Subcutaneous abdominal adipose tissue (tissue), 5 donors: Measurements from ENCODE around the gene KIFAP3.
"Not testable (repeated sequence)": the region's sequence is repeated elsewhere in the genome, so short reads cannot be mapped to it uniquely, and the experiment has no call there.

ENCODE experiments used
- H3K27ac ChIP-seq: one replicate; pipeline ENCODE4 v1.7.0; 2013; ENCODE audit warnings: low read depth, mild to moderate bottlenecking, inconsistent platforms, low read length, moderate library complexity
- H3K27me3 ChIP-seq, 5 donors: one replicate each; pipeline ENCODE4 v1.7.0; 2013; ENCODE audit warnings: low read length in 5 of 5, inconsistent platforms in 1 of 5; ENCODE audit not compliant: control insufficient read depth in 5 of 5, insufficient read depth in 4 of 5
- H3K36me3 ChIP-seq, 5 donors: one replicate each; pipeline ENCODE4 v1.7.0; 2013; ENCODE audit warnings: low read length in 5 of 5; ENCODE audit not compliant: control insufficient read depth in 5 of 5, insufficient read depth in 5 of 5
- H3K4me1 ChIP-seq, 5 donors: one replicate each; pipeline ENCODE4 v1.7.0; 2013; ENCODE audit warnings: low read length in 5 of 5, mild to moderate bottlenecking in 3 of 5, moderate library complexity in 1 of 5; ENCODE audit not compliant: control insufficient read depth in 5 of 5, insufficient read depth in 5 of 5
- H3K4me3 ChIP-seq, 5 donors: one replicate each; pipeline ENCODE4 v1.7.0; 2013; ENCODE audit warnings: low read length in 5 of 5, low read depth in 1 of 5
- H3K9ac ChIP-seq, 5 donors: one replicate each; pipeline ENCODE4 v1.7.0; 2013; ENCODE audit warnings: low read length in 5 of 5, mild to moderate bottlenecking in 4 of 5, moderate library complexity in 3 of 5
- H3K9me3 ChIP-seq, 5 donors: one replicate each; pipeline ENCODE4 v1.7.0; 2013; ENCODE audit warnings: low read length in 5 of 5; ENCODE audit not compliant: control insufficient read depth in 5 of 5
- donor health status: healthy.
- donor health status: healthy.
- donor health status: healthy.
- donor health status: healthy.
- donor health status: healthy.

KIFAP3 gene

DNA sequence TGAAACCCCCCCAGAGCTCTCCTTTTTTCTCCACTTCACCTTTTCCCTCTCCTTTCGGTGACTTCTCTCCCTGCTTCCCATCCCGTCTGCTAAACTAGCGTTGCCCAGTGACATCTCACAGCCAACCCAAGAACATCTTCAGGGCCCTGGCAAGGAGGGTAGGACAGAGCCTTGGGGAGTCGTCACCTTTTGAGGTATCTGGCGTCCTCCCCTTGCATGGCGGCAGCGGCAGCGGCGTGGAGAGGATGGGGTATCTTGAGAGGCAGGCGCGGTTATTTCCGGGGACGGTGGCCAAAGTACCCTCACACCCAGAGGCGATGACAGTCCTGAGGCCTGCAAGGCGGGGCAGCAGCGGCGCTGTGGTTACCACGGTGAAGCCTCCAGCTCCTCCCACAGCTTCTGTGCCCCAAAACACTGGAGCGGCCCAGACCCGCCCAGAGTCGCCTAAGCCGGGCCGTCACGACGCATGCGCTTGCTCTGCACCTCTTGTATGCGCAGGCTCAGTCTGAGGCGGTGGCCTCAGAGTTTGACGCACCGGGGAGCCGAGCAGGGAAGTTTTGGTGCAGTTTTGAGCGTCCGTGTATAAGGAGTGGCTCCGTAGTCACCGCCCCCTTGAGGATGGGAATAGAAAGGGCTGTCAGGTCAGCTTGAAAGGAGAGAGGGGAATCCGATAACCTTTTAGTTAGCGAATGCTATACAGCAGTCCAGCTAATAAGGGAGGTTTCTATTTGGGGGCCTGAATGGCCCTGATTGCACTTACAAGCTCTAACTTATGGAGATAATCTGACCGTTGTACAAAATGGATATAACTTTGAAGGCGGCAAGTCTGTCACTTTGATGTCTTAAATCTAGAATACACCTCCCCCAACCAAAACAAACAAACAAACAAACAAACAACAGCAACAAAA is at the start of gene KIFAP3:
Gene KIFAP3, minus strand, starts transcription at position 446 of the 908 bp plus-strand sequence. Its CDS starts 228 bp downstream, at position 218.
- H3K27ac ChIP-seq, result peak within 1 kb of the TSS; percentile 72
- H3K9me3 ChIP-seq, result peaks cover 0 to 10% (median 4%) of the 10 kb centered on the region in 5 donors
- no peaks in the 10 kb centered on the region for H3K27me3 ChIP-seq
- peak within 1 kb of the TSS; percentile 82 to 98 (median 91) for H3K4me3 ChIP-seq
- peaks cover 2 to 21% (median 17%) of the 10 kb centered on the region in 5 donors for H3K4me1 ChIP-seq
- no peaks in the 10 kb centered on the region for H3K36me3 ChIP-seq
- peak within 1 kb of the TSS; percentile 73 to 97 (median 89) for H3K9ac ChIP-seq

DNA sequence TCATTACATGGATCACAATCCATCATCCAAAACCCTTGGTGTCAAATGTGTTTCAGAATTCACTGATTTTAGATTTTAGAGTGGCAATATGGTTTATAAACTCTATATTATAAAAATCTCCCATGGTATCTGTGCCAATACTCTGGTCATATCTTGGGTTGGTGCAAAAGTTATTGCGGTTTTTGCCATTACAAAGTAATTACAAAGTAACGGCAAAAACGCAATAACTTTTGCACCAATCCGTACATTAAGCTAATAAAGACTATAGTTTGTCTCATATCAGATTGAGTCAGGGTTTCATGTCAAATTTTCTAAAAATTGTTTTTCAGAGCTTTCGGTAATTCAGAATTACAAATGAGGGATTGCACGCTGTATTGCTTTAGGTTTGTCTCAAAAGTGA is 47.9 kb upstream of the KIFAP3 start:
- Histone ChIP-seq H3K9ac (no peak overlapping the region), H3K9me3 (peaks cover 0 to 2% (median 0%) of the 10 kb centered on the region in 5 donors), H3K27me3 (no peaks in the 10 kb centered on the region), H3K27ac (no peak overlapping the region), H3K4me3 (no peak overlapping the region), H3K36me3 (no peaks in the 10 kb centered on the region), H3K4me1 (no peaks in the 10 kb centered on the region)

DNA sequence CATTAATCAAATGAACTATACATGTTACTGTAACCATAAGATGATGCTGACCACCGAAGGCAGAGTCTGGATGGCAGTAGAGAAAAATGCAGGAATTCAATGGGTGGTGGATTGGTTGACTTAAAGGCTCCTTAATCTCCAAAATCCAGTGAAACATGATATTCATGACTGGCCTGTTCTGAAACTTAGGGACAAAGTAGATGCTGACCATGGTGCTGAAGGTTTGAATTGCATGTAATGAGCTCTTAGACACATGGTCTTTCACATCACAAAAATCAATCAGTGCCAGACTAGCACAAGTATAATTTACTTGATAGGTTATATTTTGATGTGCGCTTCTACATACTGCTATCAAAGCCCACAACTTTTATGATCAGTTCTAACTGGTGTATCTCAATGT is 40.4 kb upstream of the KIFAP3 start:
- Histone ChIP-seq H3K27ac (no peak overlapping the region), H3K9ac (no peak overlapping the region), H3K27me3 (no peaks in the 10 kb centered on the region), H3K4me1 (no peaks in the 10 kb centered on the region), H3K9me3 (no peaks in the 10 kb centered on the region), H3K36me3 (no peaks in the 10 kb centered on the region), H3K4me3 (no peak overlapping the region)

DNA sequence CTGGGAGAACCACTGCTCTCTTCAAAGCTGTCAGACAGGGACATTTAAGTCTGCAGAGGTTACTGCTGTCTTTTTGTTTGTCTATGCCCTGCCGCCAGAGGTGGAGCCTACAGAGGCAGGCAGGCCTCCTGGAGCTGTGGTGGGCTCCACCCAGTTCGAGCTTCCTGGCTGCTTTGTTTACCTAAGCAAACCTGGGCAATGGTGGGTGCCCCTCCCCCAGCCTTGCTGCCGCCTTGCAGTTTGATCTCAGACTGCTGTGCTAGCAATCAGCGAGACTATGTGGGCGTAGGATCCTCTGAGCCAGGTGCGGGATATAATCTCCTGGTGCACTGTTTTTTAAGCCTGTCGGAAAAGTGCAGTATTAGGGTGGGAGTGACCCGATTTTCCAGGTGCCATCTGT is 38.6 kb upstream of the KIFAP3 start:
- H3K36me3 ChIP-seq, H3K27me3 ChIP-seq, H3K9me3 ChIP-seq, H3K4me3 ChIP-seq, H3K27ac ChIP-seq, H3K4me1 ChIP-seq, H3K9ac ChIP-seq: not testable (repeated sequence)

DNA sequence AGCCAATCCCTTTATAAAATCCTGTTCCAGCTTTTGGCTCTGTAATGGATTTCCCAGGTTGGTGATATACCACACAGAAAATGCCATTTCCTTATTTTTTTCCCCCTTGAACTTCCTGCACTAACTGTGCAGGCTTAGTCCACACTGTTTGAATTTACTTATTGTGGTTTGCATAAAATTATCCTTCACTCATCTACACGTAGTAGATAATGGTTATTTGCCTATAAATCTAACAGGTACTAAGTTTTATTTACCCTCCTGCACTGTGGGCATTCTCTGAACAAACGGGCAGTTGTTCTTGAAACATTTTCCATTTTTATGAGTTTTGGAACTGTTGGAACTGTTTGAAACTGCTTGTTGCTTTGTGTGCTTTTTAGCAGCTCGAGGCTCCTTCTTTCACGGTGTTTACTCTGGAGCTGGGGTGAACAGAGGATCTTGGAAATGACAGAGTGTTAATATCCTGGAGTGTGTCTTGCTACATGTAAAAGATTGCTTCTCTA is 23.0 kb upstream of the KIFAP3 start:
- Histone ChIP-seq H3K36me3 (no peaks in the 10 kb centered on the region), H3K4me1 (no peaks in the 10 kb centered on the region), H3K27me3 (no peaks in the 10 kb centered on the region), H3K9me3 (peaks cover 0 to 8% (median 0%) of the 10 kb centered on the region in 5 donors), H3K9ac (no peak overlapping the region), H3K4me3 (no peak overlapping the region), H3K27ac (no peak overlapping the region)

DNA sequence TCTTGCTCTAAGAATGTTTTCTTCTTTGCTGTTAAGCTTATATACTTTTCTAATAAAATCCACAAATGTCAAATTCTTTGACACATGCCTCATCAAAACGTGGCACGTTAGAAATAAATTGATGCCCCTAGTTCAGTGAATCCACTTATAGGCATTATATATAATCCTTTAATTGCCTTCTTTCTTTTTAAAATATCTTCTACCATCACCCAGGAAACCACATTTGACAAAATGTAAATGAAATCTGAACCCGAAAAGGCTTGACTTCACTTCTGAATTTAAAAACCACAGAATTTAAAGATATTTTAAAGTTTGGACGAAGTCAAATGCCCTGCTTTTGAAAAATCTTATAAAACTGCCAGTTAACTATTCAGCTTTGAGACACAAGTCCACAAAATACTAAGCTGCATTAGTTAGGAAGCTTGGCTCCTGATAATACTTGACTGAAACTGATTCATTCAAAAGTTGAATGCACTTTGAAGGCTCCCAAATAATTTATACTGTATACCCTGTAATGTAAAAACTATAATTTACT is 22.4 kb upstream of the KIFAP3 start:
- H3K4me1 ChIP-seq, result no peaks in the 10 kb centered on the region
- no peaks in the 10 kb centered on the region for H3K36me3 ChIP-seq
- H3K27ac ChIP-seq, result no peak overlapping the region
- H3K9me3 ChIP-seq, result peaks cover 0 to 8% (median 0%) of the 10 kb centered on the region in 5 donors
- H3K9ac ChIP-seq, result no peak overlapping the region
- no peaks in the 10 kb centered on the region for H3K27me3 ChIP-seq
- no peak overlapping the region for H3K4me3 ChIP-seq

DNA sequence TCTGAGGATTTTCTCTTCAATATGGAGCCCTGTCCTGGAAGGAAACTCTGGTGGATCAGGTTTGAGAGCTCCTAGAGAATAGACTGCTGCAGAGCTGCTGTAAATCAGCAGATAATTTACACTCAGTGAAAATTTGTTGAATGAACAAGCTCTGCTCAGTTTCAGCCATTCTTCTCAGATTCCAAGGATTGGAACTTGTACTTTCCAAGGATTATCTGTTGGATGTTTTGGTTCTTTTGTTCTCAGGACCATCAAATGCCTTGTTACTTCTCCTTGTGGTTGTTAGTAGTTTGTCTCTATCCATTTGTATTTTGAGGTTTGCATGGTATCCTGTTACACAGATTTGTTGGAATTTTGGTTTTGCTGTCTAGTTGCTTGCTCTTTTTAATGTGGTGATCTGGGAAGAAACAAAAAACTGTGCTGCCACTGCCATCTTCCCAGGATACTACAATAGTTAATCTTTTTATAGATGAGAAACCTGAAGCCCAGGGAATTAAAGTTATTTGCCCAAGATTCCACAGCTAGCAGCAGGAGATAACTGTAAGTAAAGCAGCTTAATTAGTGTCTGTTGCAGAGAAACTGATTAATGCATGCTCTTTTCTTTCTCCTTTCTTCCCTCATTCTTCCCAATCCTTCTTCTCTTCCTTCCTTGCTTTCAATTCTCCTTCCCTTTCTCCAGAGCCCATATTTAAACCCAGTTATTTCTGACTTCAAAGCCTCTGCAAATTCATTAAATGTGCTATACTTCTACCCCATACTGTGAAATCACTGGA is 21.7 kb upstream of the KIFAP3 start:
- Histone ChIP-seq H3K4me3 (no peak overlapping the region), H3K36me3 (no peaks in the 10 kb centered on the region), H3K4me1 (no peaks in the 10 kb centered on the region), H3K27ac (no peak overlapping the region), H3K9me3 (peaks cover 0 to 8% (median 0%) of the 10 kb centered on the region in 5 donors), H3K9ac (no peak overlapping the region), H3K27me3 (no peaks in the 10 kb centered on the region)

DNA sequence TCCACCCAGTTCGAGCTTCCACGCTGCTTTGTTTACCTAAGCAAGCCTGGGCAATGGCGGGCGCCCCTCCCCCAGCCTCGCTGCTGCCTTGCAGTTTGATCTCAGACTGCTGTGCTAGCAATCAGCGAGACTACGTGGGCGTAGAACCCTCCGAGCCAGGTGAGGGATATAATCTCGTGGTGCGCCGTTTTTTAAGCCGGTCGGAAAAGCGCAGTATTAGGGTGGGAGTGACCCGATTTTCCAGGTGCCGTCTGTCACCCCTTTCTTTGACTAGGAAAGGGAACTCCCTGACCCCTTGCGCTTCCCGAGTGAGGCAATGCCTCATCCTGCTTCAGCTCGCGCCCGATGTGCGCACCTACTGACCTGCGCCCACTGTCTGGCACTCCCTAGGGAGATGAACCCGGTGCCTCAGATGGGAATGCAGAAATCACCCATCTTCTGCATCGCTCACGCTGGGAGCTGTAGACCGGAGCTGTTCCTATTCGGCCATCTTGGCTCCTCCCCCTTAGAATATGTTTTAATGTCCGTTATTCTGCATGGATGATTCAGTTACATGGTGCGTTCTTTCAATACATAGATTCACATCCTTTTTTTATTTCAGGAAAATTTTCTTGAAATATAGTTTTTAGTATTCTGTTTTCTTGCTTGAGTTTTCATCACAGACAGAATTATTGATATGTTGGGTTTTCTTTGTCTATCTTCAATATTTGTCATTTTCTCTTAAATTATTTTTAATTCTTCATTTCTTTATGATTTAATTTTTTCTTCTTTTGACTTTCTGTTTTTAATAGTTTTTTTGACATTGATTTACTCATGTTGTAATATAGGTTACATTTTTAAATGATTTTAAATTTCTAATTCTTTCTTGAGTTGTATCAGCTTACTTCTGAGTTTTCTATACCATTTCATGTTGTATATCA is 20.5 kb upstream of the KIFAP3 start:
- H3K4me3 ChIP-seq, H3K27ac ChIP-seq, H3K27me3 ChIP-seq, H3K9ac ChIP-seq, H3K4me1 ChIP-seq, H3K36me3 ChIP-seq, H3K9me3 ChIP-seq: not testable (repeated sequence)

DNA sequence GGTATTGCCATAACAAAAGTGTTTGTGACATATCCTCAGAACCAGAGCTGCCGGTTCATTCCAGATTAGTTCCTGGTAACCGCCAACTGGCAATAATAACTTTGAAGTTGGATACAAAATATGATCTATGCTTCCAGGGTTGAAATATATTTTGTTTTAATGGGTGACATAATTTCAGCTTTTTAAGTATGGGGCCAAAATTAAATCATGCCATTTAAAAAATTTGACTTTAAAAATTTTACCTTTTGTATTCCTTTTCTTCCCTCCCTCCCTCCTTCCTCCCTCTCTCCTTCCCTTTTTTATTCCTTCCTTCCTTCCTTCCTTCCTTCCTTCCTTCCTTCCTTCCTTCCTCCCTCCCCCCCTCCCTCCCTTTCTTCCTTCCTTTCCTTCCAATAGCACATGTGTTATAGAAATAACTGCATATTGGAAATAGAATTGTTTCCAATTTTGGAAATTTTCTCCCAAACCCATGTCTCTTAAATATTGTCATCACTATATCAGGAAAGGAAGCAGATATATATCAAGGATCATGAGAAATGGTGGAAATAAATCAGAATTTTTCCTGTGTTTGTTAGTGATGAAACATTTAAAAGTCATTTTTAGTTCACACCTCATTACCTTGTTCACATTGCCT is 12.0 kb upstream of the KIFAP3 start:
- Histone ChIP-seq H3K4me1 (no peaks in the 10 kb centered on the region), H3K9me3 (no peaks in the 10 kb centered on the region), H3K27ac (no peak overlapping the region), H3K4me3 (no peak overlapping the region), H3K27me3 (no peaks in the 10 kb centered on the region), H3K9ac (no peak overlapping the region), H3K36me3 (no peaks in the 10 kb centered on the region)
